GM12874 (cell line): ENCODE results near the gene MMP1.

ENCODE experiments used
- CTCF ChIP-seq: IDR thresholded peaks from 2 replicates; pipeline ENCODE4 v1.5.1; 2011; ENCODE audit warnings: low read depth, mild to moderate bottlenecking, control low read depth, low read length, moderate library complexity; ENCODE audit not compliant: insufficient read depth

MMP1 gene

GRCh38 chr11:102798012-102798746 lies at the start of gene MMP1:
MMP1 (minus strand) TSS chr11:102798160; CDS start chr11:102798092, 68 bp downstream.
- TF ChIP-seq CTCF, result no peak

- TF ChIP-seq CTCF, result no peak
Measured at GRCh38 chr11:102846292-102846691, 48.3 kb upstream of the MMP1 start.

DNA sequence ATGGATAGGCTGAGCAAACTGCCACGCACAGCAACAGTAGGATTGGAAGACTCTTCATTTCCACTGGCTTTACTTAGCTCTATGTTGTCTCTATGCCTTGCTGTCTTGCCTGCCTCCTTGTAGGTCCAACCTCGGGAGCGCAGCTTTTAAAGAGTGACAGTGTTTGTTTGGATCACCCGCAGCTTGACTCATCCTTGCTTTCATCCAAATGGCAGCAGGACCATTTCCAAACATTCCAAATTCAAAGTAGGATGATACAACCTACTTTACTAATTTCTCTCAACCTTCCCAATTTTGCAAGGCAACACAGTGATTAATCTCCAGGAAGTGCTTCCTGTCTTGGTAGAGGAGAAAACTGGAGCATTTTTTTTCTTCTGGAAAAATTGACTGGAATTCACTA lies 45.5 kb upstream of the MMP1 start, which contains the start of gene MMP3:
TSS of gene MMP3 (minus strand) at position 121 of the 400 bp plus-strand sequence. CDS start at position 58, 63 bp downstream.
- no peak for TF ChIP-seq CTCF

DNA sequence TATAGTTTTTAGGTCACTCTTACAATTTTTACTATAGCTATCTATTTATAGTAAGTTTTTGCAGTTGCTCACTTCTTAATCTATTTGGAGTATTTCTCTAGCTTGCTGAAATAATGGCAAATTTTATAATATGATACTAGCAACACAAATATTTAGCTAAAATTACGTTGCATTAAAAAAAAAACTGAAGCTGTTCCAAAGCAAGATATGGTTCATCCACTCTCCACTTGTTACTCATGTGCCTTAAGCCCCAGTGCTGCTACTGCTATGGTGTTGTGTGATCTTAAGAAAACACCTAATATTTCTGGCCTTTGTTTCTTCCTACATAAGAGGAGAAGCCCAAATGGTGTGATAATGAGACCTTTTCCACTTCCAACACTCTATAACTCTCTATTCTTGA lies 45.0 kb upstream of the MMP1 start:
- TF ChIP-seq CTCF, result no peak

GRCh38 chr11:102840018-102840417 lies 42.1 kb upstream of the MMP1 start:
- no peak for TF ChIP-seq CTCF

DNA sequence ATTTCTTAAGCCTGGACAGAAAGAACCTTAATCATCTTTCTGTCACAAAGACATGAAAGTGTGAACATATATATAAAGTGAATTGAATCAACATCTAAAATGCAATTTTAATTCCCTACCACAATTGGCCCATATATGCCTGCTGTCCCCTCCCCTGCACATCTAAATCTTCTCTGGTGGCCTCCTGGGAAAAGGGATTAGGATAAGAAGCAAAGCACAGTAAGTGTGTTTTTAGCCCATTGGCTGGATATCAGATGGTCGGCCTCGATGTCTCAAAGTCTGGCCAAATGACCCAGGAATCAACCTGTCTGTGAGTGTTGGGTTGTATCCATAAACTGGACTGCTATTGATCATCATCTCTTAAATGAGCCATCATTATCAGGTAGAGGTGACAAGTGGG lies 39.7 kb upstream of the MMP1 start:
- no peak for TF ChIP-seq CTCF

DNA sequence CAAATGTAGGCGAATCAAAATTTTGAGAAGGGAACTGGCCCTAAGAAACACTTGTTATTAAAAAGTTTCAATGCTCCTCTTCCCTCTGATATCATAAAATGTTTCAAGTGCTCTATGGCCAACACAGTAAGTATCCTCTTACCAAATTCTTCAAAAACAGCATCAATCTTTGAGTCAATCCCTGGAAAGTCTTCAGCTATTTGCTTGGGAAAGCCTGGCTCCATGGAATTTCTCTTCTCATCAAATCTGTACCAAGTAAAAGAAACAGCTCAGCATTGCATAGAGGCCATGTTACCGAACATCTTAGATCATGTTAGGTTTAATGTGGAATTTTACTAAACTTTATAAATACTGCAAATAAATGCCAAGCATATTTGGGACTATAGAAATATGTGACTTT lies 39.2 kb upstream of the MMP1 start:
- TF ChIP-seq CTCF, result no peak
